HCT116 (cell line): Measurements from ENCODE around the gene NCKAP5L. TPM values are rescaled to one million over a fixed set of nuclear protein-coding genes. Genes with fewer than 3 reads are reported as not detected.

Experiments used
- ATAC-seq: fragments of 200-7000 bp; cut with Tn5 transposase; 2 replicates; pipeline ENCODE4 v1.9.1; 2020; ENCODE audit warnings: mild to moderate bottlenecking, moderate library complexity
- BruUV-seq: library from RNA; stranded (reverse); fragments of 400-500 nt; replicated peaks from 2 replicates; lab custom pipeline; 2021; lab: Mats Ljungman, UMichigan
- CTCF ChIA-PET: fragments of 300-600 bp; sonication (Branson Sonifier 250); formaldehyde crosslinking; loops from one replicate; lab custom pipeline; 2021; ENCODE audit warnings: antibody characterized with exemption; lab: Charles Lee
- POLR2A ChIA-PET: fragments of 300-600, 350-600 bp; sonication (Branson Sonifier 250); formaldehyde crosslinking; loops from one replicate; lab custom pipeline; 2021; ENCODE audit warnings: antibody characterized with exemption; lab: Charles Lee
- RAD21 ChIA-PET, 2 experiments: fragments of 300-600 bp; sonication (Branson Sonifier 250); formaldehyde crosslinking; loops; one replicate each; lab custom pipeline; 2023; ENCODE audit warnings: low total read pairs in 2 of 2; ENCODE audit not compliant: uncharacterized antibody in 2 of 2, unreplicated experiment in 2 of 2, low non-redundant PET in 1 of 2; lab: Charles Lee
- DNase-seq: peaks from one replicate; pipeline ENCODE4 v3.0.0-alpha.2; 2010; ENCODE audit warnings: low read depth, low spot score
- H2AFZ ChIP-seq: fragments of 200-600 bp; shearing (Covaris generic), sonication (generic); 2 replicates; pipeline ENCODE4 v1.6.1; 2017; ENCODE audit warnings: low read depth, mixed run types, mixed read lengths, antibody characterized with exemption, low read length; ENCODE audit not compliant: poor library complexity, severe bottlenecking
- H3K27ac ChIP-seq: 2 replicates; pipeline ENCODE4 v1.5.1; 2012; ENCODE audit warnings: low read depth, low read length
- H3K27me3 ChIP-seq: fragments of 200-600 bp; sonication (generic); 2 replicates; pipeline ENCODE4 v1.6.1; 2016; ENCODE audit warnings: mixed run types, low read length, mixed read lengths; ENCODE audit not compliant: insufficient read depth
- H3K36me3 ChIP-seq, 2 experiments: fragments of 200-500 bp in 1 of 2; fragments of 200-600 bp in 1 of 2; sonication (Bioruptor generic) in 1 of 2; sonication (generic) in 1 of 2; 2 replicates each; pipeline versions ENCODE4 v1.5.1 to v1.6.1; 2014 to 2016; ENCODE audit warnings: low read length in 2 of 2, inconsistent platforms in 1 of 2, mixed read lengths in 1 of 2, mixed run types in 1 of 2; ENCODE audit not compliant: insufficient read depth in 2 of 2, control insufficient read depth in 1 of 2
- H3K4me1 ChIP-seq, 2 experiments: fragments of 200-600 bp in 1 of 2; sonication (generic) in 1 of 2; 2 replicates each; pipeline versions ENCODE4 v1.5.1 to v1.6.1; 2012 to 2017; ENCODE audit warnings: low read length in 2 of 2, inconsistent platforms in 1 of 2, mild to moderate bottlenecking in 1 of 2, mixed read lengths in 1 of 2, mixed run types in 1 of 2, moderate library complexity in 1 of 2; ENCODE audit not compliant: insufficient read depth in 2 of 2, control insufficient read depth in 1 of 2
- H3K4me2 ChIP-seq: fragments of 200-600 bp; sonication (generic); 2 replicates; pipeline ENCODE4 v1.6.1; 2017; ENCODE audit warnings: mixed run types, low read length, mixed read lengths
- H3K4me3 ChIP-seq, 2 experiments: fragments of 200-600 bp in 1 of 2; sonication (generic) in 1 of 2; replicated peaks in 1 of 2; 2 replicates each; pipeline ENCODE4 v1.5.1; 2011 to 2016; ENCODE audit warnings: low read length in 2 of 2, control low read depth in 1 of 2, low read depth in 1 of 2, mild to moderate bottlenecking in 1 of 2, mixed read lengths in 1 of 2, mixed run types in 1 of 2
- H3K79me2 ChIP-seq: fragments of 200-600 bp; sonication (generic); 2 replicates; pipeline ENCODE4 v1.6.1; 2017; ENCODE audit warnings: mild to moderate bottlenecking, mixed run types, low read length, moderate library complexity, mixed read lengths; ENCODE audit not compliant: insufficient read depth
- H3K9ac ChIP-seq: fragments of 200-600 bp; sonication (generic); 2 replicates; pipeline ENCODE4 v1.6.1; 2016; ENCODE audit warnings: low read length, mixed read lengths
- H3K9me2 ChIP-seq: fragments of 200-600 bp; sonication (generic), shearing (Covaris generic); 2 replicates; pipeline ENCODE4 v1.6.1; 2017; ENCODE audit warnings: mixed run types, mild to moderate bottlenecking, moderate library complexity; ENCODE audit not compliant: insufficient read depth
- H3K9me3 ChIP-seq, 2 experiments: fragments of 200-500 bp in 1 of 2; fragments of 200-600 bp in 1 of 2; sonication (Bioruptor generic) in 1 of 2; sonication (generic) in 1 of 2; 2 replicates each; pipeline ENCODE4 v1.6.1; 2014 to 2017; ENCODE audit warnings: low read length in 2 of 2, mixed read lengths in 2 of 2, inconsistent platforms in 1 of 2, low read depth in 1 of 2, mild to moderate bottlenecking in 1 of 2, mixed run types in 1 of 2, moderate library complexity in 1 of 2; ENCODE audit not compliant: control insufficient read depth in 1 of 2, insufficient read depth in 1 of 2
- H4K20me1 ChIP-seq: fragments of 200-600 bp; sonication (generic), shearing (Covaris generic); 2 replicates; pipeline ENCODE4 v1.6.1; 2017; ENCODE audit warnings: mixed run types, mild to moderate bottlenecking, moderate library complexity; ENCODE audit not compliant: insufficient read depth
- CBX3 ChIP-seq: IDR thresholded peaks from 2 replicates; pipeline ENCODE4 v1.6.1; 2012; ENCODE audit warnings: low read depth
- CEBPB ChIP-seq: IDR thresholded peaks from 2 replicates; pipeline ENCODE4 v1.6.1; 2012; ENCODE audit warnings: low read depth
- EGR1 ChIP-seq: IDR thresholded peaks from 2 replicates; pipeline ENCODE4 v1.6.1; 2012; ENCODE audit warnings: low read depth
- ELF1 ChIP-seq: IDR thresholded peaks from 2 replicates; pipeline ENCODE4 v1.6.1; 2012; ENCODE audit warnings: low read depth, borderline replicate concordance
- EZH2 ChIP-seq: fragments of 200-600 bp; sonication (generic); IDR thresholded peaks from 2 replicates; pipeline ENCODE4 v1.6.1; 2017; ENCODE audit warnings: antibody characterized with exemption, mixed run types
- EZH2phosphoT487 ChIP-seq: fragments of 200-600 bp; IDR thresholded peaks from 2 replicates; pipeline ENCODE4 v1.6.1; 2018; ENCODE audit warnings: antibody characterized with exemption, borderline replicate concordance
- FOSL1 ChIP-seq: IDR thresholded peaks from 2 replicates; pipeline ENCODE4 v1.6.1; 2012; ENCODE audit warnings: low read depth
- JUND ChIP-seq: IDR thresholded peaks from 2 replicates; pipeline ENCODE4 v1.6.1; 2012
- POLR2AphosphoS5 ChIP-seq: IDR thresholded peaks from 2 replicates; pipeline ENCODE4 v1.6.1; 2011; ENCODE audit warnings: mild to moderate bottlenecking, low read depth, low read length, moderate library complexity
- RAD21 ChIP-seq: IDR thresholded peaks from 2 replicates; pipeline ENCODE4 v1.6.1; 2012; ENCODE audit warnings: low read depth, mild to moderate bottlenecking
- SIN3A ChIP-seq: IDR thresholded peaks from 2 replicates; pipeline ENCODE4 v1.6.1; 2012; ENCODE audit warnings: low read depth
- SP1 ChIP-seq: IDR thresholded peaks from 2 replicates; pipeline ENCODE4 v1.6.1; 2012; ENCODE audit warnings: low read depth
- SRF ChIP-seq: IDR thresholded peaks from 2 replicates; pipeline ENCODE4 v1.6.1; 2012; ENCODE audit warnings: low read depth
- TCF7L2 ChIP-seq: IDR thresholded peaks from 2 replicates; pipeline ENCODE4 v1.7.0; 2011; ENCODE audit warnings: borderline replicate concordance, inconsistent platforms; ENCODE audit not compliant: insufficient read depth, insufficient read length; ENCODE audit errors: extremely low read depth
- ZFX ChIP-seq: fragments of 450-650 bp; IDR thresholded peaks from 2 replicates; pipeline ENCODE4 v1.6.1; 2017
- intact Hi-C: fragments of 100-400 bp; cut with micrococcal nuclease; formaldehyde crosslinking; loops from 2 replicates; pipeline ENCODE4 v1.10.0; 2022
- total RNA-seq: library from RNA; stranded (reverse); gene quantifications from one replicate; pipeline ENCODE4 v1.2.1, GENCODE V29; 2021; ENCODE audit not compliant: unreplicated experiment
- TF ChIP-seq, protein P1 (sequence below): IDR thresholded peaks from 2 replicates; pipeline ENCODE4 v1.6.1; 2012
- TF ChIP-seq, protein P2 (sequence below): IDR thresholded peaks from 2 replicates; pipeline ENCODE4 v1.6.1; 2012; ENCODE audit warnings: low read depth
- TF ChIP-seq, protein P3 (sequence below), 3 experiments: fragments of 200-600 bp in 1 of 3; sonication (generic) in 1 of 3; IDR thresholded peaks in 2 of 3; conservative IDR thresholded peaks in 1 of 3; 2 replicates each; pipeline ENCODE4 v1.5.1; 2012 to 2017; ENCODE audit warnings: low read depth in 2 of 3, low read length in 2 of 3, antibody characterized with exemption in 1 of 3, borderline replicate concordance in 1 of 3, control low read depth in 1 of 3, mild to moderate bottlenecking in 1 of 3, mixed read lengths in 1 of 3, mixed run types in 1 of 3, moderate library complexity in 1 of 3; ENCODE audit not compliant: insufficient read depth in 1 of 3

NCKAP5L gene
- total RNA-seq, 1 experiment from 2014 or later: 12.1 TPM

DNA sequence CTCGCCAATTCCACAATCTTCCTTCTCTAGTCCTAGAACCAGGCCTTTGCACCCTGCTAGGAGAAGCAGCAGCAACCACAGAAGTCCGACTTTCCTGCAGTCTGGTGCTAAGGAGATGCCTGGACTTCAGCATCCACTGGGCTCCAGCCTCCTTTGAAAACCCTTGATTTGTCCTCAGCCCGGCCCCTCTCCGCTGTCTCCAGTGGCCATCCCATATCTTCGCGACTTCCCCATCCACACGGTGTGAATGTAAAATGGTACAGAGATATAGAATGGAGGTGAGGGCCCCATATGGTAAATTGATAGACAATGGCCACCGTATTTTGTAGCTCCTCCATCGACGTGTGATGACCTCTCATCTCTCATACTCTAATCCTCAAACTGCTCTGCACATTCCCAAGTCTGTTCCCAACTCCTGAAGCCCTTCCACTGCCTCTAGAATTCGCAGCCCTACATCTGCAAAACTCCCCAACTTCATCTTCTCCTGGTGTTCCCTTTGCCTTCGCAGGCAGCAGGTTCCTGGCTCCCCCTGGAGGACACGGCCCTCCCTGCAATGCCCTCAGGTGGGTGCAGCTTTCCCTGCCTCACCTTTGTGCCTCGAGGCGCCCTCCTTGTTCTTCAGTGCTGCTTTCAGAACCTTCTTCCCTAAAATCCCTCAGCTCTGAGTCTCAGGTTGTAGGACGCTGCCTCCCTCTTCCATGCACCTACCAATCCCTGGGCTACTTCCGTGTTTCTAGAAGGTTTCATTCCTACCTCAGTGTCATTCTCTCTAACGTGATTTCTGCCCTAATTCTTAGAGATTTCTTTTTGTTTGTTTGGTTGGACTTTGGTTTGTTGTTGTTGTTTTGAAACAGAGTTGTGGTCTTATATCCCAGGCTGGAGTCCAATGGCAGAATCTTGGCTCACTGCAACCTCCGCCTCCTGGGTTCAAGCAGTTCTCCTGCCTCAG lies 50.1 kb downstream of the NCKAP5L start:
- Histone ChIP-seq H3K4me1 (peaks cover 0 to 9% of the 10 kb centered on the region in 2 experiments; a peak in 3 of 4 replicates), H3K79me2 (no peaks in the 10 kb centered on the region), H3K9me2 (no peaks in the 10 kb centered on the region), H2AFZ (peak overlapping the region; percentile 62), H3K36me3 (no peaks in the 10 kb centered on the region), H3K9ac (no peak overlapping the region), H3K27ac (no peak overlapping the region), H3K9me3 (no peaks in the 10 kb centered on the region), H4K20me1 (no peaks in the 10 kb centered on the region), H3K4me2 (peak overlapping the region; percentile 22), H3K27me3 (peaks cover 4% of the 10 kb centered on the region; the same call in 1 of the 2 replicates), H3K4me3 (no peak overlapping the region)
- intact Hi-C loops: loop anchor here (1.0 to 10.0 kb wide), 4 partner anchors 134 to 407 kb away; partner anchors contain the start of gene AQP5
- ATAC-seq: peak; percentile 85
- DNase-seq: peak; percentile 42
- ChIA-PET POLR2A (interaction anchor here (0.8 to 1.5 kb wide), 2 partner anchors 50 to 61 kb away, joined by 4 to 6 read pairs; partner anchors contain the start of gene NCKAP5L), RAD21 (interaction anchor here (0.9 kb wide), 2 partner anchors 64 to 189 kb away, joined by 3 read pairs; no protein-coding TSS in a partner anchor), CTCF (interaction anchor here (0.6 to 2.4 kb wide), 20 partner anchors 8 to 292 kb away, joined by 3 to 28 read pairs (median 5); partner anchors contain the start of genes BCDIN3D, NCKAP5L and TMBIM6)
- BruUV-seq: no TSS peak
- TF ChIP-seq EZH2 (no peak), SIN3A (no peak), TCF7L2 (no peak), JUND (no peak), POLR2AphosphoS5 (no peak), SRF (no peak), CBX3 (peak; percentile 61; the same call in 1 of the 2 replicates), CEBPB (no peak), RAD21 (peak; percentile 79), ZFX (no peak), ELF1 (no peak), EZH2phosphoT487 (no peak), FOSL1 (no peak), SP1 (no peak), EGR1 (no peak)
- TF ChIP-seq, protein P1, sequence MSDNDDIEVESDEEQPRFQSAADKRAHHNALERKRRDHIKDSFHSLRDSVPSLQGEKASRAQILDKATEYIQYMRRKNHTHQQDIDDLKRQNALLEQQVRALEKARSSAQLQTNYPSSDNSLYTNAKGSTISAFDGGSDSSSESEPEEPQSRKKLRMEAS: peak; percentile 38; the same call in 1 of the 2 replicates
- TF ChIP-seq, protein P2, sequence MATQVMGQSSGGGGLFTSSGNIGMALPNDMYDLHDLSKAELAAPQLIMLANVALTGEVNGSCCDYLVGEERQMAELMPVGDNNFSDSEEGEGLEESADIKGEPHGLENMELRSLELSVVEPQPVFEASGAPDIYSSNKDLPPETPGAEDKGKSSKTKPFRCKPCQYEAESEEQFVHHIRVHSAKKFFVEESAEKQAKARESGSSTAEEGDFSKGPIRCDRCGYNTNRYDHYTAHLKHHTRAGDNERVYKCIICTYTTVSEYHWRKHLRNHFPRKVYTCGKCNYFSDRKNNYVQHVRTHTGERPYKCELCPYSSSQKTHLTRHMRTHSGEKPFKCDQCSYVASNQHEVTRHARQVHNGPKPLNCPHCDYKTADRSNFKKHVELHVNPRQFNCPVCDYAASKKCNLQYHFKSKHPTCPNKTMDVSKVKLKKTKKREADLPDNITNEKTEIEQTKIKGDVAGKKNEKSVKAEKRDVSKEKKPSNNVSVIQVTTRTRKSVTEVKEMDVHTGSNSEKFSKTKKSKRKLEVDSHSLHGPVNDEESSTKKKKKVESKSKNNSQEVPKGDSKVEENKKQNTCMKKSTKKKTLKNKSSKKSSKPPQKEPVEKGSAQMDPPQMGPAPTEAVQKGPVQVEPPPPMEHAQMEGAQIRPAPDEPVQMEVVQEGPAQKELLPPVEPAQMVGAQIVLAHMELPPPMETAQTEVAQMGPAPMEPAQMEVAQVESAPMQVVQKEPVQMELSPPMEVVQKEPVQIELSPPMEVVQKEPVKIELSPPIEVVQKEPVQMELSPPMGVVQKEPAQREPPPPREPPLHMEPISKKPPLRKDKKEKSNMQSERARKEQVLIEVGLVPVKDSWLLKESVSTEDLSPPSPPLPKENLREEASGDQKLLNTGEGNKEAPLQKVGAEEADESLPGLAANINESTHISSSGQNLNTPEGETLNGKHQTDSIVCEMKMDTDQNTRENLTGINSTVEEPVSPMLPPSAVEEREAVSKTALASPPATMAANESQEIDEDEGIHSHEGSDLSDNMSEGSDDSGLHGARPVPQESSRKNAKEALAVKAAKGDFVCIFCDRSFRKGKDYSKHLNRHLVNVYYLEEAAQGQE: no peak
- TF ChIP-seq, protein P3, sequence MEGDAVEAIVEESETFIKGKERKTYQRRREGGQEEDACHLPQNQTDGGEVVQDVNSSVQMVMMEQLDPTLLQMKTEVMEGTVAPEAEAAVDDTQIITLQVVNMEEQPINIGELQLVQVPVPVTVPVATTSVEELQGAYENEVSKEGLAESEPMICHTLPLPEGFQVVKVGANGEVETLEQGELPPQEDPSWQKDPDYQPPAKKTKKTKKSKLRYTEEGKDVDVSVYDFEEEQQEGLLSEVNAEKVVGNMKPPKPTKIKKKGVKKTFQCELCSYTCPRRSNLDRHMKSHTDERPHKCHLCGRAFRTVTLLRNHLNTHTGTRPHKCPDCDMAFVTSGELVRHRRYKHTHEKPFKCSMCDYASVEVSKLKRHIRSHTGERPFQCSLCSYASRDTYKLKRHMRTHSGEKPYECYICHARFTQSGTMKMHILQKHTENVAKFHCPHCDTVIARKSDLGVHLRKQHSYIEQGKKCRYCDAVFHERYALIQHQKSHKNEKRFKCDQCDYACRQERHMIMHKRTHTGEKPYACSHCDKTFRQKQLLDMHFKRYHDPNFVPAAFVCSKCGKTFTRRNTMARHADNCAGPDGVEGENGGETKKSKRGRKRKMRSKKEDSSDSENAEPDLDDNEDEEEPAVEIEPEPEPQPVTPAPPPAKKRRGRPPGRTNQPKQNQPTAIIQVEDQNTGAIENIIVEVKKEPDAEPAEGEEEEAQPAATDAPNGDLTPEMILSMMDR (IDR thresholded peaks at IDR 0.05 in 2 of 3, conservative IDR thresholded peaks at IDR 0.05 in 1 of 3; ENCODE audit: borderline replicate concordance in 1 of 3, insufficient read depth in 1 of 3, low read depth in 2 of 3, low read length in 2 of 3): peak; percentile 79 to 99 (median 91)
